DND-41 (cell line): ENCODE data around the gene ENTR1.

ENCODE experiments used
- EZH2 ChIP-seq: IDR thresholded peaks from 3 replicates; pipeline ENCODE4 v1.6.1; 2012; ENCODE audit warnings: borderline replicate concordance, low read depth, mild to moderate bottlenecking, moderate library complexity, low read length, inconsistent platforms; ENCODE audit not compliant: severe bottlenecking
- TF ChIP-seq, protein P1 (sequence below): IDR thresholded peaks from 2 replicates; pipeline ENCODE4 v1.5.1; 2012; ENCODE audit warnings: borderline replicate concordance, low read length, moderate library complexity, mild to moderate bottlenecking; ENCODE audit not compliant: poor library complexity, severe bottlenecking; ENCODE audit errors: extremely low read depth

DNA sequence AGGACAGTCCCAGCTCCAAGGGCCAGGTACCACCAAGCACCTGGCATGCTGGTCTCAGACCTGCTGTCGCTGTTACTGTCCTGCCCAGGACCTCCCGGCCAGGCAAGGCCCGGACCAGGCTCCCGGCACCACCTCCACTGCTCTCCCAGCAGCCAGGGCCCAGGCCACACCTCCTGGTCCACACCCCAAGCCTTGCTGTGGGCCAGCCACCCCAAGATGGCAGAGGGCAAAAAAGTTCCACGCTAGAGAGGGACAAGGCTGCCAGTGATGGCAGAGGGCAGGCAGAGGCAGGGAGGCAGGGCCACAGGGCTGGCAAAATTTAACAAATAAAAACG is 48.0 kb downstream of the ENTR1 start:
- TF ChIP-seq, protein P1, sequence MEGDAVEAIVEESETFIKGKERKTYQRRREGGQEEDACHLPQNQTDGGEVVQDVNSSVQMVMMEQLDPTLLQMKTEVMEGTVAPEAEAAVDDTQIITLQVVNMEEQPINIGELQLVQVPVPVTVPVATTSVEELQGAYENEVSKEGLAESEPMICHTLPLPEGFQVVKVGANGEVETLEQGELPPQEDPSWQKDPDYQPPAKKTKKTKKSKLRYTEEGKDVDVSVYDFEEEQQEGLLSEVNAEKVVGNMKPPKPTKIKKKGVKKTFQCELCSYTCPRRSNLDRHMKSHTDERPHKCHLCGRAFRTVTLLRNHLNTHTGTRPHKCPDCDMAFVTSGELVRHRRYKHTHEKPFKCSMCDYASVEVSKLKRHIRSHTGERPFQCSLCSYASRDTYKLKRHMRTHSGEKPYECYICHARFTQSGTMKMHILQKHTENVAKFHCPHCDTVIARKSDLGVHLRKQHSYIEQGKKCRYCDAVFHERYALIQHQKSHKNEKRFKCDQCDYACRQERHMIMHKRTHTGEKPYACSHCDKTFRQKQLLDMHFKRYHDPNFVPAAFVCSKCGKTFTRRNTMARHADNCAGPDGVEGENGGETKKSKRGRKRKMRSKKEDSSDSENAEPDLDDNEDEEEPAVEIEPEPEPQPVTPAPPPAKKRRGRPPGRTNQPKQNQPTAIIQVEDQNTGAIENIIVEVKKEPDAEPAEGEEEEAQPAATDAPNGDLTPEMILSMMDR, result no peak
- no peak for TF ChIP-seq EZH2
